Endothelial cell of umbilical vein (primary cell): Measurements from ENCODE around the gene UBE3B. TPM values are rescaled to one million over a fixed set of nuclear protein-coding genes. Genes with fewer than 3 reads are reported as not detected.

Experiments
- BruUV-seq: library from RNA; stranded (reverse); fragments of 400-500 nt; replicated peaks from 2 replicates; lab custom pipeline; 2021; lab: Mats Ljungman, UMichigan
- CTCF ChIA-PET: fragments of 300-600, 350-600 bp; sonication (Branson Sonifier 250); formaldehyde crosslinking; loops from one replicate; lab custom pipeline; 2021; ENCODE audit warnings: antibody characterized with exemption, inconsistent platforms; lab: Charles Lee
- POLR2A ChIA-PET: fragments of 300-600, 350-600 bp; sonication (Branson Sonifier 250); formaldehyde crosslinking; loops from one replicate; lab custom pipeline; 2021; ENCODE audit warnings: antibody characterized with exemption, inconsistent platforms; lab: Charles Lee
- DNase-seq: peaks from one replicate; pipeline ENCODE4 v3.0.0-alpha.2; 2011; ENCODE audit warnings: low read depth, low spot score
- FAIRE-seq: peaks from 2 replicates; lab custom pipeline; 2011; peaks lifted over from hg19 to GRCh38; lab: Jason Lieb, UNC
- H2AFZ ChIP-seq: 2 replicates; pipeline ENCODE4 v1.6.0; 2012; ENCODE audit warnings: low read depth, low read length, control low read depth, inconsistent platforms
- H3K27ac ChIP-seq: 2 replicates; pipeline ENCODE4 v1.5.1; 2011; ENCODE audit warnings: low read depth, mild to moderate bottlenecking, control low read depth, low read length, moderate library complexity; ENCODE audit not compliant: insufficient read depth
- H3K27me3 ChIP-seq, 2 experiments: 2 replicates each; pipeline versions ENCODE4 v1.6.0 to v1.6.1; 2011; ENCODE audit warnings: low read length in 2 of 2, mixed read lengths in 1 of 2; ENCODE audit not compliant: control insufficient read depth in 2 of 2, insufficient read depth in 2 of 2
- H3K36me3 ChIP-seq, 2 experiments: 2 replicates in 1 of 2; 3 replicates in 1 of 2; pipeline ENCODE4 v1.5.1; 2011; ENCODE audit warnings: low read length in 2 of 2, mild to moderate bottlenecking in 1 of 2, moderate library complexity in 1 of 2; ENCODE audit not compliant: control insufficient read depth in 2 of 2, insufficient read depth in 2 of 2; ENCODE audit errors: extremely low read depth in 1 of 2
- H3K4me1 ChIP-seq: 3 replicates; pipeline ENCODE4 v1.5.1; 2011; ENCODE audit warnings: mild to moderate bottlenecking, low read length; ENCODE audit not compliant: control insufficient read depth, insufficient read depth; ENCODE audit errors: extremely low read depth
- H3K4me2 ChIP-seq: 2 replicates; pipeline ENCODE4 v1.6.1; 2011; ENCODE audit warnings: low read length, control low read depth, mixed read lengths; ENCODE audit not compliant: insufficient read depth
- H3K4me3 ChIP-seq, 3 experiments: fragments of 200-600 bp in 1 of 3; sonication (generic), shearing (Covaris generic) in 1 of 3; replicated peaks in 1 of 3; 2 replicates each; pipeline ENCODE4 v1.5.1; 2011 to 2016; ENCODE audit warnings: control low read depth in 3 of 3, low read length in 3 of 3, mild to moderate bottlenecking in 2 of 3, inconsistent platforms in 1 of 3, low read depth in 1 of 3, moderate library complexity in 1 of 3; ENCODE audit not compliant: insufficient read depth in 1 of 3
- H3K79me2 ChIP-seq: 2 replicates; pipeline ENCODE4 v1.6.0; 2012; ENCODE audit warnings: low read length, inconsistent platforms; ENCODE audit not compliant: control insufficient read depth, insufficient read depth
- H3K9ac ChIP-seq: replicated peaks from 2 replicates; pipeline ENCODE3; 2011; ENCODE audit warnings: low read length, control low read depth; ENCODE audit not compliant: insufficient read depth; ENCODE audit errors: extremely low read depth
- H3K9me1 ChIP-seq: replicated peaks from 3 replicates; pipeline ENCODE4 v1.6.0; 2011; ENCODE audit warnings: mild to moderate bottlenecking, low read length; ENCODE audit not compliant: control insufficient read depth, insufficient read depth; ENCODE audit errors: extremely low read depth
- H3K9me3 ChIP-seq: replicated peaks from 2 replicates; pipeline ENCODE4 v1.5.1; 2012; ENCODE audit warnings: low read length, inconsistent platforms; ENCODE audit not compliant: control insufficient read depth, insufficient read depth
- H4K20me1 ChIP-seq: replicated peaks from 2 replicates; pipeline ENCODE3; 2011; ENCODE audit warnings: mild to moderate bottlenecking, low read length; ENCODE audit not compliant: control insufficient read depth, insufficient read depth; ENCODE audit errors: extremely low read depth
- CTCF ChIP-seq, 2 donors: IDR thresholded peaks; 1 replicate in 1 of 2; 2 replicates in 1 of 2; pipeline ENCODE4 v1.5.1; 2011; ENCODE audit warnings: low read length in 2 of 2, mild to moderate bottlenecking in 2 of 2, moderate library complexity in 2 of 2, control low read depth in 1 of 2, inconsistent platforms in 1 of 2, low read depth in 1 of 2; ENCODE audit not compliant: insufficient read depth in 1 of 2; ENCODE audit errors: extremely low read depth in 1 of 2
- EZH2 ChIP-seq: IDR thresholded peaks from 2 replicates; pipeline ENCODE4 v1.6.1; 2012; ENCODE audit warnings: borderline replicate concordance, low read depth, mild to moderate bottlenecking, moderate library complexity, low read length, inconsistent platforms; ENCODE audit not compliant: severe bottlenecking
- FOS ChIP-seq: IDR thresholded peaks from 2 replicates; pipeline ENCODE4 v1.6.1; 2011; ENCODE audit warnings: mild to moderate bottlenecking, low read length, moderate library complexity, borderline replicate concordance; ENCODE audit not compliant: insufficient read depth
- GATA2 ChIP-seq: IDR thresholded peaks from 2 replicates; pipeline ENCODE4 v1.7.0; 2011; ENCODE audit warnings: low read depth, mild to moderate bottlenecking, moderate library complexity, mixed read lengths, low read length; ENCODE audit not compliant: insufficient read length, insufficient read depth
- JUN ChIP-seq: IDR thresholded peaks from 2 replicates; pipeline ENCODE4 v1.6.1; 2011; ENCODE audit warnings: borderline replicate concordance, low read depth; ENCODE audit not compliant: insufficient read length, insufficient read depth
- MAX ChIP-seq: IDR thresholded peaks from 2 replicates; pipeline ENCODE4 v1.6.1; 2011; ENCODE audit not compliant: insufficient read depth, insufficient read length
- MYC ChIP-seq: IDR thresholded peaks from one replicate; pipeline ENCODE4 v1.6.1; 2011; ENCODE audit warnings: mild to moderate bottlenecking, low read depth, low read length
- POLR2A ChIP-seq: IDR thresholded peaks from 2 replicates; pipeline ENCODE4 v1.6.1; 2012; ENCODE audit warnings: low read depth, mild to moderate bottlenecking, control low read depth, low read length
- POLR2AphosphoS5 ChIP-seq: IDR thresholded peaks from 2 replicates; pipeline ENCODE4 v1.6.1; 2012; ENCODE audit warnings: low read depth, mild to moderate bottlenecking, control low read depth, low read length, moderate library complexity; ENCODE audit not compliant: insufficient read depth
- dilution Hi-C: fragments of 300-500 bp; cut with MboI; formaldehyde crosslinking; loops from one replicate; pipeline ENCODE4 v1.15.0; 2019; ENCODE audit warnings: low sequenced_read_pairs; ENCODE audit not compliant: extremely low pct_ligation_motif_present
- intact Hi-C: fragments of 100-400 bp; cut with micrococcal nuclease; formaldehyde crosslinking; loops from one replicate; pipeline ENCODE4 v1.10.0; 2022
- polyA plus RNA-seq, 4 experiments: library from polyadenylated mRNA; depleted of rRNA in 3 of 4; stranded (reverse) in 3 of 4; unstranded in 1 of 4; fragments of >200 nt; gene quantifications; 2 replicates each; pipeline versions ENCODE4 v1.2.1 to v1.2.3, GENCODE V29; 2011 to 2012; ENCODE audit warnings: missing spikeins in 1 of 4
- total RNA-seq: library from RNA; stranded (reverse); gene quantifications from 2 replicates; pipeline ENCODE4 v1.2.3, GENCODE V29; 2021

Gene UBE3B
- total and polyA plus RNA-seq, 2 donors (not counting 3 experiments of a cell fraction or from before 2014, with no cell fraction given): 24.9 to 40.8 TPM

GRCh38 chr12:109523071-109523470 is 45.6 kb downstream of the UBE3B start:
- ChIA-PET CTCF (interaction anchor here (0.7 to 1.8 kb wide), 3 partner anchors 75 to 252 kb away, joined by 3 to 6 read pairs (median 4); no protein-coding TSS in a partner anchor), POLR2A (no interaction called here)
- no peak overlapping the region for H3K27ac ChIP-seq
- intact Hi-C loops (no loop called here), dilution Hi-C loops (no loop called here)
- no peak for DNase-seq
- H3K9me3 ChIP-seq: no peaks in the 10 kb centered on the region
- BruUV-seq: no TSS peak
- no peak overlapping the region for H3K4me3 ChIP-seq
- H3K9me1 ChIP-seq: no peaks in the 10 kb centered on the region
- no peaks in the 10 kb centered on the region for H3K79me2 ChIP-seq
- H4K20me1 ChIP-seq: no peaks in the 10 kb centered on the region
- no peaks in the 10 kb centered on the region for H3K27me3 ChIP-seq
- no peak for FAIRE-seq
- H3K9ac ChIP-seq: no peak overlapping the region
- H3K4me2 ChIP-seq: no peak overlapping the region
- H3K4me1 ChIP-seq: peaks cover 27% of the 10 kb centered on the region
- peaks cover 0 to 32% of the 10 kb centered on the region in 2 experiments for H3K36me3 ChIP-seq
- TF ChIP-seq MAX: no peak
- TF ChIP-seq CTCF (IDR thresholded peaks at IDR 0.05; ENCODE audit: extremely low read depth in 1 of 2, insufficient read depth in 1 of 2, low read depth in 1 of 2, low read length in 2 of 2): no peak
- no peak for TF ChIP-seq FOS
- no peak for TF ChIP-seq POLR2AphosphoS5
- no peak for TF ChIP-seq POLR2A
- no peak for TF ChIP-seq GATA2
- TF ChIP-seq JUN: no peak
- no peak for TF ChIP-seq EZH2
- TF ChIP-seq MYC: no peak
- no peak overlapping the region for H2AFZ ChIP-seq
